Mucosa of rectum (tissue), 2 donors: ENCODE results near the gene ETS1.
A peak's percentile ranks its signal among the peaks of the same experiment; 100 is the strongest.

Source experiments
- H3K27ac ChIP-seq, 2 donors: one replicate each; pipeline ENCODE4 v1.7.0; 2013; ENCODE audit warnings: inconsistent platforms in 2 of 2, low read depth in 2 of 2, low read length in 2 of 2
- H3K27me3 ChIP-seq, 2 donors: one replicate each; pipeline ENCODE4 v1.7.0; 2013; ENCODE audit warnings: low read length in 2 of 2; ENCODE audit not compliant: control insufficient read depth in 2 of 2, insufficient read depth in 2 of 2
- H3K36me3 ChIP-seq, 2 donors: one replicate each; pipeline ENCODE4 v1.7.0; 2013; ENCODE audit warnings: low read length in 2 of 2; ENCODE audit not compliant: control insufficient read depth in 2 of 2, insufficient read depth in 2 of 2
- H3K4me1 ChIP-seq, 2 donors: one replicate each; pipeline ENCODE4 v1.7.0; 2013; ENCODE audit warnings: low read length in 2 of 2, mild to moderate bottlenecking in 1 of 2; ENCODE audit not compliant: control insufficient read depth in 2 of 2, insufficient read depth in 2 of 2
- H3K4me3 ChIP-seq, 2 donors: one replicate each; pipeline ENCODE4 v1.7.0; 2013; ENCODE audit warnings: low read length in 2 of 2
- H3K9ac ChIP-seq, 2 donors: one replicate each; pipeline ENCODE4 v1.7.0; 2013; ENCODE audit warnings: low read length in 2 of 2, low read depth in 1 of 2, mild to moderate bottlenecking in 1 of 2
- H3K9me3 ChIP-seq, 2 donors: one replicate each; pipeline ENCODE4 v1.7.0; 2013; ENCODE audit warnings: low read length in 2 of 2; ENCODE audit not compliant: control insufficient read depth in 2 of 2
- donor health status: healthy.
- donor health status: Normal muscosa, but diverticular disease.

ETS1 gene

GRCh38 chr11:128626913-128627665 lies 39.7 kb upstream of the ETS1 start:
- Histone ChIP-seq H3K27me3 (peaks cover 0 to 2% of the 10 kb centered on the region in 2 donors), H3K9me3 (no peaks in the 10 kb centered on the region), H3K4me1 (peaks cover 8 to 29% of the 10 kb centered on the region in 2 donors), H3K27ac (no peak overlapping the region), H3K4me3 (no peak overlapping the region), H3K9ac (no peak overlapping the region), H3K36me3 (no peaks in the 10 kb centered on the region)

GRCh38 chr11:128625746-128626145 lies 38.4 kb upstream of the ETS1 start:
- Histone ChIP-seq H3K9ac (no peak overlapping the region), H3K27ac (peak overlapping the region; percentile 24 to 80), H3K4me1 (peaks cover 8 to 28% of the 10 kb centered on the region in 2 donors), H3K27me3 (peaks cover 0 to 2% of the 10 kb centered on the region in 2 donors), H3K36me3 (no peaks in the 10 kb centered on the region), H3K9me3 (no peaks in the 10 kb centered on the region), H3K4me3 (no peak overlapping the region)

- no peak overlapping the region for H3K4me3 ChIP-seq
- peaks cover 0 to 2% of the 10 kb centered on the region in 2 donors for H3K27me3 ChIP-seq
- no peaks in the 10 kb centered on the region for H3K36me3 ChIP-seq
- H3K27ac ChIP-seq, result peak overlapping the region; percentile 24 to 80
- H3K9ac ChIP-seq, result no peak overlapping the region
- H3K4me1 ChIP-seq, result peaks cover 6 to 24% of the 10 kb centered on the region in 2 donors
- no peaks in the 10 kb centered on the region for H3K9me3 ChIP-seq
Measured at GRCh38 chr11:128625326-128625725, 38.0 kb upstream of the ETS1 start.

- Histone ChIP-seq H3K36me3 (no peaks in the 10 kb centered on the region), H3K9me3 (no peaks in the 10 kb centered on the region), H3K27ac (peak overlapping the region; percentile 24 to 80), H3K9ac (no peak overlapping the region), H3K27me3 (peaks cover 0 to 2% of the 10 kb centered on the region in 2 donors), H3K4me1 (peaks cover 3 to 20% of the 10 kb centered on the region in 2 donors), H3K4me3 (no peak overlapping the region)
Measured at GRCh38 chr11:128624269-128625175, 37.2 kb upstream of the ETS1 start.

GRCh38 chr11:128623091-128623490 lies 35.7 kb upstream of the ETS1 start:
- Histone ChIP-seq H3K4me3 (no peak overlapping the region), H3K9ac (no peak overlapping the region), H3K9me3 (no peaks in the 10 kb centered on the region), H3K36me3 (no peaks in the 10 kb centered on the region), H3K4me1 (peaks cover 3 to 20% of the 10 kb centered on the region in 2 donors), H3K27me3 (peaks cover 0 to 2% of the 10 kb centered on the region in 2 donors), H3K27ac (no peak overlapping the region)

- peaks cover 0 to 2% of the 10 kb centered on the region in 2 donors for H3K27me3 ChIP-seq
- peaks cover 3 to 16% of the 10 kb centered on the region in 2 donors for H3K4me1 ChIP-seq
- no peak overlapping the region for H3K27ac ChIP-seq
- no peaks in the 10 kb centered on the region for H3K9me3 ChIP-seq
- no peak overlapping the region for H3K4me3 ChIP-seq
- H3K36me3 ChIP-seq, result no peaks in the 10 kb centered on the region
- no peak overlapping the region for H3K9ac ChIP-seq
Measured at GRCh38 chr11:128621601-128622501, 34.5 kb upstream of the ETS1 start.

GRCh38 chr11:128620309-128621100 lies 33.1 kb upstream of the ETS1 start:
- H3K9ac ChIP-seq, result no peak overlapping the region
- peaks cover 0 to 2% of the 10 kb centered on the region in 2 donors for H3K27me3 ChIP-seq
- no peak overlapping the region for H3K27ac ChIP-seq
- H3K4me3 ChIP-seq, result no peak overlapping the region
- no peaks in the 10 kb centered on the region for H3K9me3 ChIP-seq
- H3K36me3 ChIP-seq, result no peaks in the 10 kb centered on the region
- peaks cover 3 to 7% of the 10 kb centered on the region in 2 donors for H3K4me1 ChIP-seq

- no peak overlapping the region for H3K4me3 ChIP-seq
- no peak overlapping the region for H3K27ac ChIP-seq
- no peaks in the 10 kb centered on the region for H3K36me3 ChIP-seq
- no peaks in the 10 kb centered on the region for H3K9me3 ChIP-seq
- no peaks in the 10 kb centered on the region for H3K27me3 ChIP-seq
- no peaks in the 10 kb centered on the region for H3K4me1 ChIP-seq
- H3K9ac ChIP-seq, result no peak overlapping the region
Measured at GRCh38 chr11:128619540-128620308, 32.4 kb upstream of the ETS1 start.
